GM06990 (cell line): ENCODE results near the gene SALL4.

Source experiments
- DNase-seq: peaks from one replicate; pipeline ENCODE4 v3.0.0-alpha.2; 2011; ENCODE audit not compliant: insufficient read length; ENCODE audit errors: extremely low read depth
- H3K27me3 ChIP-seq: replicated peaks from 2 replicates; pipeline ENCODE4 v1.6.0; 2011; ENCODE audit warnings: low read length; ENCODE audit not compliant: control insufficient read depth, insufficient read depth
- H3K36me3 ChIP-seq: 2 replicates; pipeline ENCODE4 v1.5.1; 2011; ENCODE audit warnings: low read length; ENCODE audit not compliant: control insufficient read depth, insufficient read depth
- H3K4me3 ChIP-seq: replicated peaks from 2 replicates; pipeline ENCODE4 v1.5.1; 2011; ENCODE audit warnings: low read depth, mild to moderate bottlenecking, control low read depth, low read length
- TF ChIP-seq, protein P1 (sequence below): IDR thresholded peaks from 2 replicates; pipeline ENCODE4 v1.5.1; 2011; ENCODE audit warnings: low read length, control low read depth, mild to moderate bottlenecking, inconsistent platforms; ENCODE audit not compliant: insufficient read depth, poor library complexity, severe bottlenecking

SALL4 gene

DNA sequence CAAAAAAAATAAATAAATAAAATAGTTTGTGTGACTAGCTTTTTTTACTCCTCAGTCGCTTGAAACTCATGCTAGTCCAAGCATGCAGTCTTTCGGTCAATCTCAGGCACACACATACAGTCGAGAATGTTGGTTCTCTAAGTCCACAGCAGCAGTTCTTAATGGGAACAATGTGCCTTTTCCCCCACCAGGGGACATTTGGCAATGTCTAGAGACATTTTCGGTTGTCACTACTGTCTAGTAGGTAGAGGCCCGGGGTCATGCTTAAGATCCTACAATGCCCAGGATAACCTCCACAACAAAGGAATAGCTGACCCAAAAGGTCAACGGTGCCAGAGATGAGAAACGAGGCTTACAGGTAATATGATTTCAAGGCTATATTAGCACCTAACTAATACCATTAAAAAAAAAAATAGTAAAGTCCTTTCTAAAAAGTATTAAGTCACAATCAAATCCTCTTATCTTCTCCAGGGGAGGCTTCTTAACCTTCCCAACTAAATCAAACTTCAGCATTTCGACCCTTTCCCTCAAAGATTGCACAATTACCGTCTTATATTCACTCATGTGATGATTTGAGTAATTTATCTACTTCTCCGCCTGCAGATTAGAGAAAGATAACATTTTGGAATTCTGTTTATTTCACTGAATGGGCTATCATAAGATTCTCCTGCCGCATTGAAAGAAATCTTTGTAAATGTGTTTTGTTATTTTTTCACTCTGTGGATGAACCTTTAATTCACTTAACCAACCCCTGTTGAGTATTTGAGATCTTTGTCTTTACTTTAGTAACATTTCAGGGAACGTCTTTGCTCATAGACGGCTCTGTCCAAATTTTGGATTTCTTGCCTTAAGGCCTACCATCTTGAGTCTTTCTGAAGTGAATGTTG is 8.1 kb upstream of the SALL4 start:
- TF ChIP-seq, protein P1, sequence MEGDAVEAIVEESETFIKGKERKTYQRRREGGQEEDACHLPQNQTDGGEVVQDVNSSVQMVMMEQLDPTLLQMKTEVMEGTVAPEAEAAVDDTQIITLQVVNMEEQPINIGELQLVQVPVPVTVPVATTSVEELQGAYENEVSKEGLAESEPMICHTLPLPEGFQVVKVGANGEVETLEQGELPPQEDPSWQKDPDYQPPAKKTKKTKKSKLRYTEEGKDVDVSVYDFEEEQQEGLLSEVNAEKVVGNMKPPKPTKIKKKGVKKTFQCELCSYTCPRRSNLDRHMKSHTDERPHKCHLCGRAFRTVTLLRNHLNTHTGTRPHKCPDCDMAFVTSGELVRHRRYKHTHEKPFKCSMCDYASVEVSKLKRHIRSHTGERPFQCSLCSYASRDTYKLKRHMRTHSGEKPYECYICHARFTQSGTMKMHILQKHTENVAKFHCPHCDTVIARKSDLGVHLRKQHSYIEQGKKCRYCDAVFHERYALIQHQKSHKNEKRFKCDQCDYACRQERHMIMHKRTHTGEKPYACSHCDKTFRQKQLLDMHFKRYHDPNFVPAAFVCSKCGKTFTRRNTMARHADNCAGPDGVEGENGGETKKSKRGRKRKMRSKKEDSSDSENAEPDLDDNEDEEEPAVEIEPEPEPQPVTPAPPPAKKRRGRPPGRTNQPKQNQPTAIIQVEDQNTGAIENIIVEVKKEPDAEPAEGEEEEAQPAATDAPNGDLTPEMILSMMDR: no peak
- H3K4me3 ChIP-seq: no peak overlapping the region
- no peaks in the 10 kb centered on the region for H3K27me3 ChIP-seq
- no peaks in the 10 kb centered on the region for H3K36me3 ChIP-seq
- no peak for DNase-seq

GRCh38 chr20:51807720-51808250 is 5.5 kb upstream of the SALL4 start:
- H3K4me3 ChIP-seq: no peak overlapping the region
- no peak for DNase-seq
- H3K36me3 ChIP-seq: no peaks in the 10 kb centered on the region
- TF ChIP-seq, protein P1: no peak
- no peaks in the 10 kb centered on the region for H3K27me3 ChIP-seq

DNA sequence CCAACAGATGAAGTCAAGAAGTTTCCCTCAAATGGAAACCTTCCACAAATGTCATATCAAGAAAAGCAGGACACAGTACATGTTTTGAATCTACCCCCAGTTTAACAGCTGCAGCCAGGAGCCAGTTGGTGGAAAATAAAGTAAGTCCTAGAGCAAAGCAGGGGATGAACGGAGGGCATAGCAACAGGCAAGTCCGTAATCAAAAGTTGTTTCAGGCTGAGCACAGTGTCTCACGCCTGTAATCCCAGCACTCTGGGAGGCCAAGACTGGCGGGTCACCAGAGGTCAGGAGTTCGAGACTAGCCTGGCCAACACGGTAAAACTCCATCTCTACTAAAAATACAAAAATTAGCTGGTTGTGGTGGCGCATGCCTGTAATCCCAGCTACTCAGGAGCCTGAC is 2.4 kb upstream of the SALL4 start:
- H3K4me3 ChIP-seq: no peak overlapping the region
- no peak for DNase-seq
- peaks cover 2% of the 10 kb centered on the region; the same call in 1 of the 2 replicates for H3K27me3 ChIP-seq
- H3K36me3 ChIP-seq: no peaks in the 10 kb centered on the region
- TF ChIP-seq, protein P1: no peak

GRCh38 chr20:51803148-51803854 is 980 bp upstream of the SALL4 start:
- peaks cover 2% of the 10 kb centered on the region; the same call in 1 of the 2 replicates for H3K27me3 ChIP-seq

DNA sequence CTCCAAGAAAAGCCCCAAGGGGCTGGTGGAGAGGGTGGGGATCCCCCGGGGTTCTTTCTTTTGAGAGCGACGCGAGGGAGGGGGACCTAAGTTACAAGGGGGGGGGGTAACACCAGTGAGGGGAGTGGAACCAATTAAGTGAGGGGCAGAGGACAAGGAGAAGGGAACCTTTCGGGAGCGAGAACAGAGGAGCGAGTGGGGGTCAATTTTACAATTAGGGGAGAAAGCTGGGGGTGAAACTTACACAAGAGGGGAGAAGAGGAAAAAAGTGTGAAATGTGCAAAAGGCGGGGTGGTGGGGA is 548 bp downstream of the SALL4 start:
- TF ChIP-seq, protein P1: no peak
- Histone ChIP-seq H3K27me3 (peaks cover 2% of the 10 kb centered on the region; the same call in 1 of the 2 replicates), H3K36me3 (no peaks in the 10 kb centered on the region), H3K4me3 (no peak overlapping the region)
- DNase-seq: no peak

More at GRCh38 chr20:51803148-51803854, 980 bp upstream of the SALL4 start:
- DNase-seq: no peak
- H3K36me3 ChIP-seq: no peaks in the 10 kb centered on the region
- no peak overlapping the region for H3K4me3 ChIP-seq
- TF ChIP-seq, protein P1: no peak
